Smooth muscle cell of the brain vasculature (primary cell): Measurements from ENCODE around the gene KANTR.

Experiments used
- DNase-seq: peaks from one replicate; pipeline ENCODE4 v3.0.0-alpha.2; 2012; ENCODE audit warnings: low read depth, low spot score

The KANTR gene

GRCh38 chrX:53093748-53094581 is at the start of gene KANTR:
Gene KANTR (plus strand): TSS chrX:53094142. CDS start chrX:53124273, 30,131 bp downstream.
- peak; percentile 80 for DNase-seq

GRCh38 chrX:53044995-53045394 is 48.9 kb upstream of the KANTR start:
- no peak for DNase-seq

GRCh38 chrX:53047228-53047627 is 46.7 kb upstream of the KANTR start:
- no peak for DNase-seq

- DNase-seq: no peak
These were observed 45.5 kb upstream of the KANTR start, which contains the start of gene GPR173 for GRCh38 chrX:53048169-53049126. Gene GPR173 (plus strand): TSS chrX:53048789. CDS start chrX:53076622, 27,833 bp downstream.

- DNase-seq: no peak
These were observed 44.8 kb upstream of the KANTR start for GRCh38 chrX:53049127-53049517.

GRCh38 chrX:53050841-53051240 is 43.1 kb upstream of the KANTR start:
- DNase-seq: no peak

- DNase-seq: no peak
These were observed 38.6 kb upstream of the KANTR start for GRCh38 chrX:53055244-53055849.

- DNase-seq: no peak
These were observed 37.6 kb upstream of the KANTR start for GRCh38 chrX:53056292-53056691.

GRCh38 chrX:53065104-53065503 is 28.8 kb upstream of the KANTR start:
- no peak for DNase-seq

- no peak for DNase-seq
These were observed 22.9 kb upstream of the KANTR start for GRCh38 chrX:53071064-53071463.

GRCh38 chrX:53071604-53072417 is 22.1 kb upstream of the KANTR start:
- no peak for DNase-seq

GRCh38 chrX:53072418-53073114 is 21.4 kb upstream of the KANTR start:
- DNase-seq: no peak

- DNase-seq: no peak
These were observed 20.8 kb upstream of the KANTR start for GRCh38 chrX:53073115-53073586.

- no peak for DNase-seq
These were observed 18.9 kb upstream of the KANTR start for GRCh38 chrX:53075011-53075410.

- DNase-seq: no peak
These were observed 17.3 kb upstream of the KANTR start for GRCh38 chrX:53076671-53077070.

- no peak for DNase-seq
These were observed 16.4 kb upstream of the KANTR start for GRCh38 chrX:53077207-53078197.

GRCh38 chrX:53078943-53079342 is 15.0 kb upstream of the KANTR start:
- no peak for DNase-seq

- no peak for DNase-seq
These were observed 13.0 kb upstream of the KANTR start for GRCh38 chrX:53080628-53081580.
